Erythroblast (primary cell): Measurements from ENCODE around the gene LRCH3.
"Not testable (repeated sequence)": the region's sequence is repeated elsewhere in the genome, so short reads cannot be mapped to it uniquely, and the experiment has no call there.

Experiments
- DNase-seq, 2 experiments: peaks; one replicate each; lab custom pipeline; 2025; lab: John Stamatoyannopoulos, UW
- GATA1 ChIP-seq: IDR thresholded peaks from 2 replicates; pipeline ENCODE4 v1.6.1; 2011; ENCODE audit warnings: low read depth, mild to moderate bottlenecking, control low read depth, low read length, moderate library complexity
- POLR2A ChIP-seq: IDR thresholded peaks from 2 replicates; pipeline ENCODE4 v1.6.1; 2011; ENCODE audit warnings: mild to moderate bottlenecking, low read length

Gene LRCH3

DNA sequence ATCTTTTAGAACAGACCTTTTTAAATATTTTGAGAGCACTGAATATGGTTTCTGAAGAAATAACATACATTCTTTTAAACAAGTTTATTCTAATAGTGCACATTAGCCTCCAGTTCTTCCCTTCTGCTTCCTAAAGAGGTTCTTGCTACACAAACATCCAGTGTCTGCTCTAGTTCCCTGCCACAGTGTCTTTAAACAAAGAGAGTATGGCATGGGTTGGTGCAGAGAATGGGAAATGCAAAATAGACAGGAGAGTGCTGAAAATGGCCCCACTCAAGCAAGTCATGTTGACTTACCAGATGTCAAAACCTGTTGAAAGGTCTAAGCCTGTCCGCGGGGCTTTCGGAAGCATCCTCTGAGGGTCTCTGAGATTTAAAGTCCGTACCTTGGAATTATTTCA is 86.8 kb downstream of the LRCH3 start:
- no peak for TF ChIP-seq POLR2A
- no peak for TF ChIP-seq GATA1

DNA sequence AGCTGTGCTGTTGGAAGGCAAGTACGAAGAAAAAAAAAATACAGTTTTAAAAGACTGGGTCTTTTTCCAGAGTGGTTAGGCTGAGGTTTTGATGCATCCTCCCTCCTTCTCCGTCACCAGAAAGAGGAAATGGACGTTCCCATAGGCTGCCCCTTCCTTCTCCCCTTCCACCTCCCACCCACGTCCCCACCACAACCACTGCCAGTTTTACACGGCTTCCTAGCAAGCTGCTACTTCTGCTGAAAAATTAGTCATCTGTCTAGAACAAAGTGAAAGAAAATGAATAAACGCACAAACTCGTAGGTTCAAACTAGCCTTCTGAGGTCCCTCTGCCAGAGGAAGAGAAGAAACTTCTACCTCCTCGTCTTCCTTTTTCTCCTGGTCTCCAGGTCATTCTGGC is 87.4 kb downstream of the LRCH3 start:
- DNase-seq, result no peak
- TF ChIP-seq POLR2A (no peak), GATA1 (no peak)

More for the DNA sequence above, 86.8 kb downstream of the LRCH3 start:
- no peak for DNase-seq

DNA sequence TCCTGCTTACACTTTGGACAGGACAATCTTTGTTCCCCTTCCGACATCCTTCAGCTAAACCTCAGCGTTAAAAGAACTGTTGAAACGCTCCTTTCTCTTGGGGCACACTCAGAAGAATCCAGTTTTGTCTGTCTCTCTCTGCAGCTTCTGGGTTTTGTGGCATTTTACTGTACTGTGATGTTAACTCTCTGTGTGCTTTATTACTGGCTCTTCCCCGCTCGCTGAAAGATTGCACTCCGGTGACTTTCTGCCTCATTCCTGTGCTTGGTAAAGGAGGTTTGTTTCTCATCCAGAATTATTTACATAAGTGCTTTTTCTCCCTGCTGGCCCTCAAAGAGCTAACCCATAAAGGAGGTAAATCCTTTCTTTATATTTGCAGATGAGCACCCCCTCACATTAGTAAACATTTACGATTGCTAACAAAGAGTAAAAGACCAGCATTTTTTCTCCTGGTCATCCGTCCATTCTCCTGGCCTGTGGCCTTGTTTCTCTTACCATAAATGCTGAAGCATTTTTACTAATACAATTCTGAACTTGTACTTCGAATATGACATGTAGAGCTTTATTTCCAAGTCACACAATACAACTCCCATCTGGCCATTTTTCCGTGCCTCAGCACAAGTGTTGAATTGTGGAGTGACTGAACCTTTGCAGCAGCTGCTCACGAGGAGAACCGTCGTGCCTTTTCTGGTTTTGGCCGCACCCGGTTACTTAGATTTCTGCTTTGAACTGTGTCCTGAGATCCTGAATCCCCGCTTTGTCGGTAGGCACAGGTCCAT is 89.6 kb downstream of the LRCH3 start:
- TF ChIP-seq GATA1 (no peak), POLR2A (no peak)
- DNase-seq, result no peak

DNA sequence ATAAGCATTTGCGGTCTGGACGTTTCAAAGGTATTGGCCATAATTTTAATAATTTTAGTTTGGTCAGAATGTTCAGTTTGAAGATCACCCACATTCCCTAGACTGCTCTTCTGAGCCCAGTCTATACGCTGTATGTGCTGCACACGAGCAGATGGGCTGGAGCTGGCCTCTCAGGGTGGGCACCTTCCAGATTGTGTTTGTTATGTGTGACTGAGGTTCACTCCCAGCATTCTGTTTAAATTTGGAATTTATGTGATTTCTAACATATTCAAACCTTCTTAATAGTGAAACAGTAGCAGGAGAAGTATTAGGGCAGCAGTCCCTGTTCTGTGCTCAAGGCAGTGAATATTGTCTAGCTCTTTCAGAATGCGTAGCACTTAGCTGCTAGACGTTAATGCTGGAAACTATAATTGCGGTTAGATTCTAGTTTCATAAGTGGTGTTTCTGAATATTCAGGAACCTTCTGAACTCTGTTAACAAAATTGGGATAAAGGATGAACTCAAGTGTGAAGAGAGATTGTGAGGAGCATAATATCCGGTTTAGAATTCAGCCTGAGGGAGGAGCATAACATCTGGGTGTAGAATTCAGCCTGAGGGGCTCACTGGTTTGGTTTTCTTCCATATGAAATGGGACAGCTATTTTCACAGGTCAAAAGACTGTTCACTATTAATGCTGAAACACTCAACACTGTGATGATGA is 90.4 kb downstream of the LRCH3 start:
- TF ChIP-seq GATA1 (no peak), POLR2A (no peak)
- DNase-seq, result no peak

DNA sequence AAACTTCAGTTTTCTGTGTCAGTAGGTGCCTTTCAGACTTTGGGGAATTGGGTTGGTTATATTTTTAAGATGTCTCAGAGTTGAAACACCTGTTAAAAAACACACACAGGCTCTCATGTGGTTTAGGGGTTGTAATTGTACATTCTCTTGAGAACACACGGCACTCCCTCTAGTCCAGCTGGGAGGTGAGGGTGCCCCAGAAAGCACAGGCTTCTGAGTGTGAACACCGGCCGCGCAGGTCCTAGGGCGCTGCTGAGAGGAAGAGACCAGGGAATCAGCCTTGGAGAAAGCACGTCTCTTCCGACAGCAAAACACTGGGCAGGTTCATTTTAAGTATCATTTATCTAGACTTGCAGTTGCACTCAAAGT is 90.9 kb downstream of the LRCH3 start:
- no peak for DNase-seq
- TF ChIP-seq POLR2A (no peak), GATA1 (no peak)

DNA sequence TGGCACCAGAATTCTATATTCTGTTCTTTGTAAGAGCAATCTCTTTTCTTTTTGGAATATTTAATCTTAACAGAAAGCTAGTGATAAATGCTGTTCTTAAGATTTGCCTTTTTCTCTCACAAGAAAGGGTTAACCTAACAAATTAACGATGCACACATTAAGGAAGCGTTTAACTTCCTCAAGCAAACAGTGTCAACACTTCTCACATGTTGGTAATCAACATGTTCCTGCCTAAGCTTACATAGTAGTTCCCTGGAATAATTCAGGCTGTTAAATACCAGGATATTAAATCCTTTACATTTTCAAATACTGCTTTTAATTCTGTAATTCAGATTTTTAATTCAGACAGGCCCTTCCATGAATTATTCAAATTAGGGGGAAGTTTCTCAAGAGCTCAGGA is 91.5 kb downstream of the LRCH3 start:
- TF ChIP-seq GATA1, result no peak
- no peak for TF ChIP-seq POLR2A
- DNase-seq, result no peak

DNA sequence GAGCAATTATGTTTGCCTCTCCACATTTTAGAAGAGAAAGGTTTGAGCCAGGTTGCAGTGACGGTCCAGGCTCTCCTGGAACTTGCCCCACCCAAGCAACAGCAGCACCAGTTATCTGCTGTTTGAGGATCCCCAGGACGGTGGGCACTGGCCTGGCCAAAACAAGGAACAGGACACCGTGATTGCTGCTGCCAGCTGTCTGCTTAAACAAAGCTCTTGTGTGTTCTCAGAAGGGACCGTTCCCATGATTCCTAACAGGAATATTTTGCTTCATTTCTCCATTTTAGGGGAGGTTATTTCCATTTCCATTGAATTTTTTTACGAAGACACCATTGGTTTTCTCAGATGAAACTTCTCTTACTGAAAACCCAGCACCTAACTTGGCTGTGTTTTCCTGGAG is 92.5 kb downstream of the LRCH3 start:
- no peak for DNase-seq
- no peak for TF ChIP-seq POLR2A
- TF ChIP-seq GATA1, result no peak

DNA sequence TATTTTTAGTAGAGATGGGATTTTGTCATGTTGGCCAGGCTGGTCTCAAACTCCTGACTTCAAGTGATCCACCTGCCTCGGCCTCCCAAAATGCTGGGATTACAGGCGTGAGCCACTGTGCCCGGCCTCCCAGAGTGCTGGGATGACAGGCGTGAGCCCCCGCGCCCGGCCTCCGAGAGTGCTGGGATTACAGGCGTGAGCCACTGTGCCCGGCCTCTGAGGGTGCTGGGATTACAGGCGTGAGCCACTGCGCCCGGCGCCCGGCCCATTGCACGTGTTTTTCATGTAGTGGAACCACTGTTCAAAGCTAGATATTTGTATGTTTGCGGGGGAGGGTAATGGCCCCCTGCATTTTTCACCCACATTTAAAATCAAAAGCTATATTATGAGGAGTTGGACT is 93.3 kb downstream of the LRCH3 start:
- not testable (repeated sequence) for DNase-seq

DNA sequence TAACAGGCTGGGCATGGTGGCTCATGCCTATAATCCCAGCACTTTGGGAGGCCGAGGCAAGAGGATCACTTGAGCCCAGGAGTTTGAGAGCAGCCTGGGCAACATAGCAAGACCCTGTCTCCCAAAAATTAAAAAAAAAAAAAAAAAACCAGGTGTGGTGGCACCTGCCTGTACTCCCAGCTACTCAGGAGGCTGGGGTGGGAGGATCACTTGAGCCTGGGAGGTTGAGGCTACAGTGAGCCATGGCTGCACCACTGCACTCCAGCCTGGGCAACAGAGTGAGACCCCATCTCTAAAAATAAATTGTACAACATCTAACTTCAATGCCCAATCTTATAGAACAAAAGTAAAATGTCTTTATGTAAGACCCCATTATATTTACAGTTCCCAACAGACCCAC is 95.0 kb downstream of the LRCH3 start:
- not testable (repeated sequence) for DNase-seq

DNA sequence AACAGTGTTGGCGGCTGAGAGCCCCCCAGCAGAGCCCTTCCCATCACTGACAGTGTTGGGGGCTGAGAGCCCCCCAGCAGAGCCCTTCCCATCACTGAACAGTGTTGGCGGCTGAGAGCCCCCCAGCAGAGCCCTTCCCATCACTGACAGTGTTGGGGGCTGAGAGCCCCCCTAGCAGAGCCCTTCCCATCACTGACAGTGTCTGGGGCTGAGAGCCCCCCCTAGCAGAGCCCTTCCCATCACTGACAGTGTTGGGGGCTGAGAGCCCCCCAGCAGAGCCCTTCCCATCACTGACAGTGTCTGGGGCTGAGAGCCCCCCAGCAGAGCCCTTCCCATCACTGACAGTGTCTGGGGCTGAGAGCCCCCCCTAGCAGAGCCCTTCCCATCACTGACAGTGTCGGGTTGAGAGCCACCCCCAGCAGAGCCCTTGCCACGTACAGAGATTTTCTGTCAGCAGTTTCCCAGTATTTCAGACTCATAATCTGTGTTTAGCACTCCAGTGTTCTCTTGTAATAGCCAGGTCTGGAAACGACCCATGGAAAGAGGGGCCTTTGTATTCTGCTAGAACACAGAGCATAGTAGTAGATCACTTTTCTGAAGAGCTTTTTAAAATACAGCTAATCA is 96.5 kb downstream of the LRCH3 start:
- not testable (repeated sequence) for DNase-seq

DNA sequence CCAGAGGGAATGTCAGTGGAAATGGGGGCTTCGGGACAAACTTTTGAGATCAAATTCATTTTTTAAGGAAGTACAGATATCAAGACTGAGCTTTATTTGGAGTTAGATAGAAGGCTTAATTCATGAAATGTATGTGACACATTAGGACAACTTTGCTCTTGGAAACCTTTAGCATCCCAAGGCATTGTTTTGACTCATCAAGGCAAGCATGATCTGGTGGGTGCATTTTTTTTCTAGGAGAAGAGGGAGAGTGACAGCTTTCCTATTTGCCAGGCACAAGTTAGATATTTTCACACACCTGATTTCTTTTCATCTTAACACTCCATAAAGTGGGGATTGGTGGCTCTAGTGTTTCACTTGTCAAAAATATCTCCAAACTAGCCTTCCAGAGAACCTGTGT is 97.5 kb downstream of the LRCH3 start:
- no peak for TF ChIP-seq POLR2A
- no peak for TF ChIP-seq GATA1
- DNase-seq, result no peak

DNA sequence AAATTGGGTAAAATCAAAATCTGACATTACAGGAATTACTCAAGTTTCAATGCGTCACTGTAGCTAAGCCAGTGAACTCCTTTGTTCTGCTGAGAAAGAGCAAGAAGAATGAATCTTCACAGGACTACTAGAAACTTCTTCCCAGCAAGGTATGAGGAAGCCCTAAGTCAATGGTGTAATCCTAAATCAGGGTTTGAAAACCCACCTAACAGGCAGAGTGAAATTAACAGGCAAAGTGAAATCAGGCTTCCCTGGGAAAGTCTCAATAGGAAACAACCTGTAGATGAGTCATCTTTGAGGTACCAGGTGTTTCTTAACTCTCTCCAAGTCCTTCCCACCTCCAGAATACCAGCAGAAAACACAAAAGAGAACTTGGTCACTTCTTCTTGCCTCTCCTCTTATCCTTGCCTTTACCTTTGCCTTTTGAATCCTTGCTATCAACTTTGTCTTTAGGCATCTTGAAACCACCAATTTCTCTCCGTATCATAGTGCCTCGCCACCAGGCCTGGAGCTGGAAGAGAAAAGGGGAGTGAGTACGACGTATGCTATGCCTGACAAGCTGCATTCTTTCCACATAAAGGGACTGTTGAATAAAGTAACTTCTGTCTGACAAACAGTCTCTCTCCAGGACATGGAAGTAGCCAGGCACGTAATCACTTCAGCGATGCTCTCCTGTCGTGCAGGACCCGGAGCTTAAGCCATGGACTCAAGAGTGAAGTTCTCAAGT is 98.3 kb downstream of the LRCH3 start:
- TF ChIP-seq GATA1 (no peak), POLR2A (no peak)
- no peak for DNase-seq

DNA sequence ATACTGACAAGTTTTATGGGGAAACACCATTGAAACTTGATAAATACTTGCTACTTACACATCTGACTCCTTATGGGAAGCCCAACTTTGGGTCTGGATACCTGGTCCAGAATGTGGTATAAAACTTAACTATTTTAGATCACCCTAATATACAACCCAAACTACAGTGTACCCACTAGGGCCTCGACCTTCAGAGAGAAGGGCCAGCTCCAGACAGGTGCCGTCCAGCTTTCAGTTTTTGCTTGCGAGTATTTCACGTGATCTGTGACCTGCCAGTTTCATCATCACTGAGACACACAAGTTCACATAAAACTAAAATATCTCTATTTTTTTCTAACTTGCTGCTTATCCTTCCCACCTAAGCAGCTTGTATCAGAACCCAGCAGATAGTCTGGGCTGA is 99.6 kb downstream of the LRCH3 start:
- DNase-seq, result no peak
- TF ChIP-seq GATA1 (no peak), POLR2A (no peak)

DNA sequence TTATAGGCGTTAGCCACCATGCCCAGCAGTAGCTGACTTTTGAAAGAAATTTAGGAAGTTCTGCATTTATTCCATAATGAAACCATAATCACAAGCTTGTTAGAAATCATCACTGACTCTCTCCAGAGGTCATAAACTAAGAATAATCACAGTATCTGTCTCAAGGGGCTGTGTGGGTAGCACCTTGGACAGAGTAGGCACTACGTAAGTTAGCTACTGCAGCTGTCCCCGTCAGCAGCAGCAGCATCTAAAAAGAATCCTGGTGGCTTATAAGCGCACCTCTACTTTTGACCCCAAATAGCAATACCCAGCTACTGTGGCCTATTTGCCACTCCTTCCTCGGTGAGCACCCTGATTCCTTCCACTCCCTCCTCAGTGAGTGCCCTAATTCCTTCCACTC is 101.1 kb downstream of the LRCH3 start:
- TF ChIP-seq GATA1, result no peak
- no peak for TF ChIP-seq POLR2A
- DNase-seq, result no peak
